GM03348 (cell line): ENCODE measurements around the gene NPS.

Experiments used
- DNase-seq: peaks from one replicate; pipeline ENCODE4 v3.0.0; 2012; ENCODE audit warnings: low spot score

NPS gene

GRCh38 chr10:127561647-127562046, 12.5 kb downstream of the NPS start:
- no peak for DNase-seq

DNA sequence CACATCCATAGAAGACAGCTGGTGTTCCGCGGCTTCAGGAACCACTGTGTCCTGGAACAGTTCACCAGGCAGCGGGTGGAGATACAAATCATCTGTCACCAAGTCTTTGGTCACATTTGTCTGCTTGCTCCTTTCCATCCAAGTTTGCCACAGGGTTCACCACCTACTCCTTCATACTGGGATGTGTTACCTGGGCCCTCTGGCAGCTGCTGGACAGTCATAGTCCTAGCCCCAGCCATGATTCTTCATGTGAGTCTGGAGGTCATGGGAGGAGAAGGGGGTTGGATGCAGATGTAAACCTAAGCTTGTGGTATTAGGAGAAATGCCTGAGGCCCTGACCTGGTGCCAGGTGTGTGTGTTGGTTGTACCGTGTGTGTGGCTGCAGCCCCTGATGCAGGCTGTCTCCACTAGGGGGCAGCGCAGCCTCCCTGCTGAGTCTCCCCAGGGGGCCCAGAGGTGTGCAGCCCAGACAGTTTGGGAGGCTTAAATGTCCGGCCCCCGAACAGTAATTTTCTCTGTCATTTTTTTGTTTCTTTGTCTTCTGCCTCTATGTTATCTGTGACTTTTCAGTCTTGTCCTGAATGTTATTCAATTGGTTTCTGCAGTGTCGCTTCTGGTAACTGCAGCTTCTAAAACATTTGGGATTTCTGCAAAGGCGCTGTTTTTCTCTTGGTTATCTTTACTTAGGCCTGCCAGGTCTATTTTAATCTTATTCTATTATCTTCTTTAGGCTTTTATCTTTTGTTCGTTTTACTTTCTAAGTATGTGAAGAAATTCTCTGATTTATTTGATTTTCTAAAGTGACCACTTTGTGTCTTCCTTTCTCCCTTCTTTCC, 14.8 kb downstream of the NPS start:
- no peak for DNase-seq

DNA sequence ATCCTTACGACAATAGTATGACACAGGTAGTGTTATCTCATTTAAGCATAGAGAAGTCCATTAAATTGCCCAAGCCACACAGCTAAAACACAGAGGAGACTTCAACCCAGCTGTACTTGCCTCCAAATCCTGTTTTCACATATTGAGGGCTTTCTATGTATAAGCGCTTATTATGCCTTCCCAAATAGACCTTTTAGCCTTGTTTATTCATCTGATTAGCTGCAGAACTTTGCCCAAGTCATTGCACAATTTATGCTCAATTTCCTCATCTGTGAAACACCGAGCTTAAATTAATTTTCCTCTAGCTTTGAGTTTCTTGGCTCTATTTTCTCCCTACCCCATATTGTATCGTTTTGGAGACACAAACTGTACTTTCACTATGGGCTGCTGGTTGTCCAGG, 15.5 kb downstream of the NPS start:
- no peak for DNase-seq

GRCh38 chr10:127565583-127565982, 16.5 kb downstream of the NPS start:
- no peak for DNase-seq

DNA sequence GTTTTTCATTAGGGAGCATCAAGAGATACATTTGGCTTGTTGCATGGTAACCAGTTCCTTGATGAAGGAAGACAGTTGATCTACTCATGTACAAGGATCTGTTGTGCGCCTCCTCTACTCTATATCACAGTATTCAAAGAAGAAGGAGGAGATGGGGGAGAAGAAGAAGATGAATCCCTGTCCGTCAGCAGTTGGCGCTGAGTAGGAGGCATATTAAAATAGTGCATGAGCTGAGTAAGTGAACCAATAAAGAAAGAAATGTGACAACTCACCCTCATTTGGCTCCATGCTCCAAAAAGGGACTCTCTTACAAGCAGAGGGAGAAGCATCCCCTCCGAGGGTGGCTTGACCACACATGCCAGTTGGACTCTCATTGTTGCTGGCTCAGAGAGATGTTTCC, 20.1 kb downstream of the NPS start:
- DNase-seq: no peak

- no peak for DNase-seq
Measured at GRCh38 chr10:127570036-127570435, 20.9 kb downstream of the NPS start.

DNA sequence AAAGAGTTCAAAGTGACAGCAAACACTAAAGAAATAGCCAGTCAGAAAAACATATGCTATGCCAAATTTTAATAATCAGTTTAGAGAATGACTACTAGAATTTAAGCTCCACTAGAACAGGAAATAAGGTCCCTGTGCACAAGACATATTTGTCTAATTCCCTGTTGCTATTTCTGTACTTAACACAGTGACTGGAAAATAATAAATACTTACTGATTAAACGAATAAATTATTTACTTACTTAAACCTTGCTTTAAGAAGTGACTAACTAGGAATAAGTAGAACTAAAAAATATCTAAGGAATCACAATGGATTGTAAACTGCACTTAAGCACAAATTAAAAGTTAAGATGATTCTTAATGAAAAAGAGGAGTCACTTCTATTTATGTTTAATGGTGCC, 22.3 kb downstream of the NPS start:
- no peak for DNase-seq

DNA sequence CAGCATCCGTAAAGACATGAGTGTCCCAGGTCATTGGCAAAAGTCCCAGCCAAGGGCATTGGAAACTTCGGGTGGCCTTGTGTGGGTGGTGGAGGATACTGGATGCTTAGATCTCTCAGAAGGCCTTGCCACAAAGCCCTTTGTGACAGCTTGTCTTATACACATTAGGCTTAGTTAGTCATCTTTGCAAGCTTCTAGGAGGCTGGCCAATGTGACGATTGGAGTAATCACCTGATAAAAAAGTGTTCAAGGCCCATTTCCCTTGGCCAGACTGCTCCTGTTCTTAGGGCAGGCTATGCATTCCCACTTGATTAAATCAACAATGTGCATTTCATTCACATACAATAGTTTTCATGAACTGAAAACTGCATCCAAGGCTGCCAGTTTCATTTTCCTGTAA, 26.9 kb downstream of the NPS start:
- no peak for DNase-seq

DNA sequence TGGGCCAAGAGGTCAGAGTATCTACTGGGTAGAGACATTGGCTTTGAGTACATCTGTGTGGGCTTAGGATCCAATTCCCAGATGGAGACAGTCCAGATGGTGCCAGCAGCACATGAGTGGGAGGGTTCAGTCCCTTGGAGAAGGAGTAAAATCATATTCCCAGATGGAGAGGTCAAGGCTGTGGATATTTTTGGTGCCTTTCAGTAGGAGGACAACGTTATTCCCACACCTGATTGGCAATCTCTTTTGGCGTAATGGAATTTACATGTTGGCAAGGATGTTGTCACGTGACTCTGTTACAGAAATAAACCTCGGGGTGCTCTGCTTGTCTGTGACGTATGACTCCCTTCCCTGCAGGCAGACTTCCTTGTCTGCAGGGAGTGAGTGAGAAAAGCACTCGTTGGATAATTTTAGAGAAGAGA, 27.6 kb downstream of the NPS start:
- no peak for DNase-seq

DNA sequence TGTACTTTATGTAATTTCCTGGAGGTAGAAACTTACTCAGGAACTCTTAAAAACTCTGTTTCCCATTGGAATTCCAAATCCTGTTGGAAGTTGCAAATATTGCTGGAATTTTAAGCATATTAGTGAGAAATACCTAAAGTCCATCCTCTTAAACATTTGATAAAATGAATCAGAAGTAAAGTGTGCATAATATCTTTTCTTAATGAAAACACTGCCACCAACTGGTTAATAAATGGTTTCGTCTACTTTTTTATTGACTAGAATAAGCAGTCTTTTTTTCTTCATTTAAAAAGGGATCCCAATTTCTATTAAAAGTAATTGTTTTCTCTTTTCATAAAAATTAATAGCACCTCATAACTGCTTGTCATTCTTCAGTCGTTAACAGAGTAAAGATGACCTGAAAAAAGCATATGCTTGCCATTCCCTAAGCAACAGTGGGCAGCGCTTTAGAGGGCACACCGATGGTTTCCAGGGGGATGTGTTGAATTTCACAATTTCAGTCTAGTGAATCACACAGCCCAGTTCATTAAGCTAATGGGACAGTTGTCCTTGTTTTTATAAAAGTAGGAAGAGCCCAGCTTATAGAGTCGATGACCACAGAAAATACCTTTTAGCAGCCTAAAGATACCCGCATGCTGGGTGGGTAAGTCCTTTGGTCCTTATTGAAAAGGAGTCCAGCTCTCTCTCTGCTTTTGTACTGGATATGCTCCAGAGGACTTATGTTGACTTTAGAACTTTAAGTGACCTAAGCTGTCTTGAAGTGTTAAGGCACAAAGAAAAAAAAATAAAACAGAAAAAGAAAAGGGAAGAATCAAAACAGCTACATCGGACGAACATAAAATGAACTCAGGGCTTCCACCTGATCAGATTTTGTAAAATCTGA, 28.5 kb downstream of the NPS start:
- peak; percentile 15 for DNase-seq

- no peak for DNase-seq
Measured at GRCh38 chr10:127578259-127578960, 29.3 kb downstream of the NPS start.

DNA sequence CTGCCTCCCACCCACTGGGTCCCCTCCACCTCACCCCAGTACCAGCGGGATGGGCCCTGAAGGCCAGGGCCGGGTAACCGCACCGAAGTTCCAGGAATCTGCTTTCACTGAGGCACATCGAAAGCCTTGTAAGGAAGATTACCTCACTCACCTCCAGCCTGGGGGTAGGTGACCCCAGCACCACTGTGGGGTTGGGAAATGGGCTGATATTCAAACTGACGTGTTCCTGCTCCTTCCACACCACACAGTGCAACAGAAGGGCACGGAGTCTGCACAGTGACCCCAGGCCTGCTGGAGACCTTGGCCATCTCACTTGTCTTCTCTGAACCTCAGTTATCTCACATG, 29.8 kb downstream of the NPS start:
- no peak for DNase-seq

GRCh38 chr10:127579640-127580039, 30.5 kb downstream of the NPS start:
- no peak for DNase-seq

GRCh38 chr10:127580822-127581221, 31.7 kb downstream of the NPS start:
- no peak for DNase-seq

DNA sequence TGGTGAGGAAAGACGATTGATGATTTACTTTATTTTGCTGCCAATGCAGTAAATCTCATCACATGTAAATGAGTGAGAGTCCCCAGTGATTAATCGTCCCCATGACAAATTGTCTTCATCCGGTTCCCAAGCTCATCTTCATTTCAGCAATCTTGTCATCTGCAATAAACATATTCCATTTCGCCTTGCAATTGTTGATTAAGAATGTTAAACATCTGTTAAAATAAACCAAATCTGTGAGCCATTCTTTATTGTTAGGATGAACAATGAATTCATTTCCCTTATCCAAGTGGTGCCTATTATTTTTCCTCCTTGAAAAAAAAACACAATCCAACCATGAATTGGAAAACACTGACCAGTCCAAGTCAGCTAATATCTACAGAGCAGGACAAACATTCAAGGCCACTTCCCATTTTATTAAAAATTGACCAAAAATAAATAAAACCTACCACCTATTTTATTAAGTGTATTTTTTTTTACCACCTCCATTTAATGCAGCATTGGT, 36.5 kb downstream of the NPS start:
- no peak for DNase-seq

- no peak for DNase-seq
Measured at GRCh38 chr10:127587668-127588365, 38.7 kb downstream of the NPS start.

- no peak for DNase-seq
Measured at GRCh38 chr10:127592586-127592985, 43.5 kb downstream of the NPS start.

- no peak for DNase-seq
Measured at GRCh38 chr10:127600479-127600878, 51.4 kb downstream of the NPS start.
